CD8-positive, alpha-beta memory T cell (primary cell): ENCODE measurements around the gene TMEM132D. TPM values are rescaled to one million over a fixed set of nuclear protein-coding genes. Genes with fewer than 3 reads are reported as not detected.

Source experiments
- CTCF ChIA-PET: fragments of 350-600 bp; sonication (Branson Sonifier 250); formaldehyde crosslinking; loops from one replicate; lab custom pipeline; 2021; ENCODE audit warnings: antibody characterized with exemption; lab: Charles Lee
- POLR2A ChIA-PET: fragments of 350-600 bp; sonication (Branson Sonifier 250); formaldehyde crosslinking; loops from one replicate; lab custom pipeline; 2021; ENCODE audit warnings: antibody characterized with exemption; lab: Charles Lee
- DNase-seq, 5 donors: peaks; one replicate each; pipeline versions ENCODE4 v3.0.0 to v3.0.0-alpha.2; 2020 to 2022; ENCODE audit warnings: mixed read lengths in 1 of 5
- H3K27ac ChIP-seq: one replicate; pipeline ENCODE4 v1.7.0; 2013; ENCODE audit warnings: low read depth, mild to moderate bottlenecking, low read length, moderate library complexity
- H3K27me3 ChIP-seq: 2 replicates; pipeline ENCODE4 v1.7.0; 2013; ENCODE audit warnings: low read length, mild to moderate bottlenecking; ENCODE audit not compliant: insufficient read depth, poor library complexity, severe bottlenecking
- H3K36me3 ChIP-seq: 2 replicates; pipeline ENCODE4 v1.7.0; 2013; ENCODE audit warnings: mild to moderate bottlenecking, low read length, moderate library complexity; ENCODE audit not compliant: insufficient read depth
- H3K4me1 ChIP-seq: 2 replicates; pipeline ENCODE4 v1.7.0; 2013; ENCODE audit warnings: mild to moderate bottlenecking, low read length, moderate library complexity; ENCODE audit not compliant: insufficient read depth
- H3K4me3 ChIP-seq: 2 replicates; pipeline ENCODE4 v1.7.0; 2013; ENCODE audit warnings: mild to moderate bottlenecking, low read length
- H3K9me3 ChIP-seq: 2 replicates; pipeline ENCODE4 v1.7.0; 2013; ENCODE audit warnings: mild to moderate bottlenecking, low read length
- H3K27ac Mint-ChIP-seq, 8 donors: one replicate each; pipeline ENCODE4 v1.8.0; 2020 to 2021; ENCODE audit warnings: mixed read lengths in 8 of 8, mild to moderate bottlenecking in 6 of 8, inconsistent platforms in 3 of 8, moderate library complexity in 3 of 8
- H3K27me3 Mint-ChIP-seq, 2 donors: one replicate each; pipeline ENCODE4 v1.8.0; 2020 to 2021; ENCODE audit warnings: mixed read lengths in 2 of 2, mild to moderate bottlenecking in 1 of 2, moderate library complexity in 1 of 2
- H3K36me3 Mint-ChIP-seq, 3 donors: one replicate each; pipeline ENCODE4 v1.8.0; 2020 to 2021; ENCODE audit warnings: mixed read lengths in 3 of 3, inconsistent platforms in 1 of 3, mild to moderate bottlenecking in 1 of 3
- H3K4me1 Mint-ChIP-seq, 3 donors: one replicate each; pipeline ENCODE4 v1.8.0; 2020 to 2021; ENCODE audit warnings: mixed read lengths in 3 of 3, inconsistent platforms in 1 of 3, mild to moderate bottlenecking in 1 of 3
- H3K4me3 Mint-ChIP-seq, 7 donors: one replicate each; pipeline ENCODE4 v1.8.0; 2020 to 2021; ENCODE audit warnings: mixed read lengths in 7 of 7, mild to moderate bottlenecking in 6 of 7, moderate library complexity in 4 of 7, inconsistent platforms in 2 of 7
- H3K9me3 Mint-ChIP-seq, 5 donors: one replicate each; pipeline ENCODE4 v1.8.0; 2020 to 2022; ENCODE audit warnings: mixed read lengths in 5 of 5, mild to moderate bottlenecking in 3 of 5, moderate library complexity in 2 of 5, inconsistent platforms in 1 of 5
- polyA plus RNA-seq: library from polyadenylated mRNA; unstranded; fragments of 300-500 nt; fragmentation: Illumina TruSeq; gene quantifications from one replicate; pipeline ENCODE4 v1.2.3, GENCODE V29; 2021
- total RNA-seq, 2 experiments: library from RNA; stranded (reverse); gene quantifications; one replicate each; pipeline ENCODE4 v1.2.3, GENCODE V29; 2021

Gene TMEM132D
- total and polyA plus RNA-seq, 3 experiments from 2014 or later = not detected

DNA sequence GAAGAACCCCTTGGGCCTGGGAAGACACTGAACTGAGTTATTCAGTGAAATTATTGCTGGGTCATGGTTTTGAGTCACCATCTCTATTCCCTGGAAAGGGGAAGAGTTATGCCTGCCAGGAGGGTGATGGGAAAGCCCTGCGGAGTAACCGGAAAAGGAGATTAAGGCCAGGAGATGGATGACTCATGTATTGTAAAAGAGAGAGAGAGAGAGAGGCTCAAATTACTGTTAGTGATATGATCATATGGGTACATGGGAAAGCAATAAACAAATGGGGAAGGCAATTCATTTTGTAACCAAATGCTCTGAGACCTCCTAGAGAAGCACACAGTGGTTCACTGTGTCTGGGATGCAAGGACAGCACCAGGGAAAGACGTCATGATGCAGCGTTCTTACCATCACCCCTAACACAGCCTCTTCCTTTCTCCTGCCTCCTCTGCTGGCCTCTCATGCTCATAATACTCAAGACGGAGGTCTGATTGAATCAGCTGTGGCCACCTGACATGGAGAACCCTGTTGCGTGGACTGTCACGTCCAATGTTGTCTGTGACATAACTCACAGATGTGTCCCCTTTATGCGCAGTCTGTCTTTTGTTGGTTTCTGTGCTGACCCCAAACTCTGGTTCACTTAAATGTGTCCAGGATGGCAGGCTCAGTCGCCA, 243.7 kb downstream of the TMEM132D start:
- CTCF ChIA-PET = no interaction called here
- no peaks in the 10 kb centered on the region for H3K4me1 Mint-ChIP-seq

GRCh38 chr12:129657179-129657578, 246.6 kb downstream of the TMEM132D start:
- no peak overlapping the region for H3K4me3 Mint-ChIP-seq
- H3K9me3 Mint-ChIP-seq = peaks cover 0 to 6% (median 2%) of the 10 kb centered on the region in 5 donors
- CTCF ChIA-PET = no interaction called here
- no peak overlapping the region for H3K27ac Mint-ChIP-seq
- no peaks in the 10 kb centered on the region for H3K27me3 Mint-ChIP-seq
- DNase-seq = no peak
- no peak overlapping the region for H3K4me3 ChIP-seq
- no peaks in the 10 kb centered on the region for H3K27me3 ChIP-seq
- no peaks in the 10 kb centered on the region for H3K9me3 ChIP-seq
- no peaks in the 10 kb centered on the region for H3K4me1 Mint-ChIP-seq
- H3K36me3 ChIP-seq = no peaks in the 10 kb centered on the region
- POLR2A ChIA-PET = no interaction called here
- no peak overlapping the region for H3K27ac ChIP-seq
- no peaks in the 10 kb centered on the region for H3K36me3 Mint-ChIP-seq
- no peaks in the 10 kb centered on the region for H3K4me1 ChIP-seq

More for the DNA sequence above, 243.7 kb downstream of the TMEM132D start:
- H3K36me3 Mint-ChIP-seq = no peaks in the 10 kb centered on the region
- no peaks in the 10 kb centered on the region for H3K27me3 ChIP-seq
- H3K4me3 ChIP-seq = no peak overlapping the region
- no peak overlapping the region for H3K27ac Mint-ChIP-seq
- POLR2A ChIA-PET = no interaction called here
- H3K9me3 ChIP-seq = no peaks in the 10 kb centered on the region
- H3K27ac ChIP-seq = no peak overlapping the region
- no peak overlapping the region for H3K4me3 Mint-ChIP-seq
- no peaks in the 10 kb centered on the region for H3K36me3 ChIP-seq
- no peaks in the 10 kb centered on the region for H3K27me3 Mint-ChIP-seq
- DNase-seq = no peak
- H3K9me3 Mint-ChIP-seq = peaks cover 0 to 3% (median 0%) of the 10 kb centered on the region in 5 donors
- no peaks in the 10 kb centered on the region for H3K4me1 ChIP-seq

- no peak overlapping the region for H3K4me3 Mint-ChIP-seq
- ChIA-PET CTCF (no interaction called here), POLR2A (no interaction called here)
- peaks cover 0 to 1% of the 10 kb centered on the region in 2 donors for H3K27me3 Mint-ChIP-seq
- no peaks in the 10 kb centered on the region for H3K36me3 ChIP-seq
- H3K4me1 Mint-ChIP-seq = no peaks in the 10 kb centered on the region
- H3K27ac Mint-ChIP-seq = no peak overlapping the region
- no peaks in the 10 kb centered on the region for H3K36me3 Mint-ChIP-seq
- DNase-seq = no peak
- H3K27ac ChIP-seq = no peak overlapping the region
- no peaks in the 10 kb centered on the region for H3K9me3 ChIP-seq
- no peak overlapping the region for H3K4me3 ChIP-seq
- H3K4me1 ChIP-seq = no peaks in the 10 kb centered on the region
- peaks cover 0 to 6% (median 5%) of the 10 kb centered on the region in 5 donors for H3K9me3 Mint-ChIP-seq
- no peaks in the 10 kb centered on the region for H3K27me3 ChIP-seq
Observed at GRCh38 chr12:129651951-129652350, 251.9 kb downstream of the TMEM132D start.

- Mint-ChIP-seq H3K36me3 (no peaks in the 10 kb centered on the region), H3K4me3 (no peak overlapping the region)
Observed at GRCh38 chr12:129641926-129642325, 261.9 kb downstream of the TMEM132D start.

GRCh38 chr12:129635021-129635685, 268.7 kb downstream of the TMEM132D start:
- CTCF ChIA-PET = no interaction called here
- Histone ChIP-seq H3K4me1 (no peaks in the 10 kb centered on the region), H3K27ac (no peak overlapping the region)

More at GRCh38 chr12:129641926-129642325, 261.9 kb downstream of the TMEM132D start:
- peaks cover 0 to 8% (median 4%) of the 10 kb centered on the region in 5 donors for H3K9me3 Mint-ChIP-seq
- no peak overlapping the region for H3K4me3 ChIP-seq
- H3K27ac ChIP-seq = no peak overlapping the region
- no peaks in the 10 kb centered on the region for H3K27me3 ChIP-seq
- no peak overlapping the region for H3K27ac Mint-ChIP-seq
- H3K4me1 ChIP-seq = no peaks in the 10 kb centered on the region
- H3K9me3 ChIP-seq = no peaks in the 10 kb centered on the region
- peaks cover 0 to 5% of the 10 kb centered on the region in 2 donors for H3K27me3 Mint-ChIP-seq
- CTCF ChIA-PET = no interaction called here
- H3K4me1 Mint-ChIP-seq = no peaks in the 10 kb centered on the region
- no peaks in the 10 kb centered on the region for H3K36me3 ChIP-seq
- POLR2A ChIA-PET = no interaction called here
- DNase-seq = no peak

DNA sequence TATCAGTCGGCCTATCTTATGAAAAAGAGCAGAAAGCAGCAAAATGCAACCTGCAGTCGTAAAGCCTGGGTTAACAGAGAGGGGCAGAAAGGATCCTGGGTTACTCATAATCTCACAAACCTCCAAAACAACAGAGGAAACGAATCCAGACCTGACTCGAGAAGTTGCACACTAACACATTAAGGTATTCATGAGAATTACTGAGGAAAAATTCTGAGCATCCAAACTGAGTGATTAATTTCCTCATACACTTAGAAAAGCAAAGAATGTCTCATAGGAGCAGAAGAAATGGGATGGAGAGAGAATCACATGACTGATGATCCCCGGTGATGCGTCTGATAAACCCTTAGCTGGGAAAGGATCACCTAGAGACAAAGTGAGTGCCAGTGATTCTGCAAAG, 272.5 kb downstream of the TMEM132D start:
- ChIA-PET POLR2A (no interaction called here), CTCF (no interaction called here)
- Histone ChIP-seq H3K9me3 (no peaks in the 10 kb centered on the region), H3K4me3 (no peak overlapping the region), H3K4me1 (no peaks in the 10 kb centered on the region), H3K36me3 (no peaks in the 10 kb centered on the region), H3K27me3 (no peaks in the 10 kb centered on the region), H3K27ac (no peak overlapping the region)
- no peak overlapping the region for H3K4me3 Mint-ChIP-seq
- peaks cover 0 to 7% (median 2%) of the 10 kb centered on the region in 5 donors for H3K9me3 Mint-ChIP-seq
- H3K27me3 Mint-ChIP-seq = no peaks in the 10 kb centered on the region
- no peaks in the 10 kb centered on the region for H3K4me1 Mint-ChIP-seq
- H3K27ac Mint-ChIP-seq = no peak overlapping the region
- DNase-seq = no peak
- H3K36me3 Mint-ChIP-seq = no peaks in the 10 kb centered on the region

More at GRCh38 chr12:129635021-129635685, 268.7 kb downstream of the TMEM132D start:
- Mint-ChIP-seq H3K27ac (no peak overlapping the region), H3K9me3 (peaks cover 0 to 5% (median 2%) of the 10 kb centered on the region in 5 donors), H3K4me1 (no peaks in the 10 kb centered on the region), H3K36me3 (no peaks in the 10 kb centered on the region), H3K4me3 (no peak overlapping the region), H3K27me3 (no peaks in the 10 kb centered on the region)
- DNase-seq = no peak
- Histone ChIP-seq H3K9me3 (no peaks in the 10 kb centered on the region), H3K27me3 (no peaks in the 10 kb centered on the region), H3K36me3 (no peaks in the 10 kb centered on the region), H3K4me3 (no peak overlapping the region)
- POLR2A ChIA-PET = no interaction called here

- no peak for DNase-seq
- Histone ChIP-seq H3K9me3 (no peaks in the 10 kb centered on the region), H3K4me1 (no peaks in the 10 kb centered on the region), H3K27me3 (no peaks in the 10 kb centered on the region), H3K27ac (no peak overlapping the region), H3K4me3 (no peak overlapping the region), H3K36me3 (no peaks in the 10 kb centered on the region)
- Mint-ChIP-seq H3K27me3 (peaks cover 0 to 2% of the 10 kb centered on the region in 2 donors), H3K4me1 (no peaks in the 10 kb centered on the region), H3K4me3 (no peak overlapping the region), H3K27ac (no peak overlapping the region), H3K36me3 (no peaks in the 10 kb centered on the region), H3K9me3 (peaks cover 0 to 7% (median 3%) of the 10 kb centered on the region in 5 donors)
- POLR2A ChIA-PET = no interaction called here
- CTCF ChIA-PET = no interaction called here
Observed at GRCh38 chr12:129629901-129630300, 273.9 kb downstream of the TMEM132D start.

DNA sequence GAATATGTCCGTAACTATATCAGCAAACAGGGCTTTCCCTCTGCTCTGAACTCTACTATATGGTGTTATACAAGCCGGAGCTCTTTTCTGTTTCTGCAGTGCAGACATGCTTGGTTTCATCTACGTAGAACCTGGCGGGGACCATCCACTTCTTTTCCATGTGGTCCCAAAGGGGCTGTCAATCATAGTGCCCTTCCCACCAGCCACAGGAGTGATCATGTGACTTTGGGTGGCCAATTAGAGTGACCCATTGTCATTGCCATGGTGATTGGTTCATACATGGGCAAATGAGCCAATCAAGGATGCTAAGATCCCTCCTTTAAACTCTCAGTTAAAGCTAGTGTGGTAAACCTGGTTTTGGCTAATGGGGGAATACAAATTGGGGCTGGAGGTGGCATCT, 281.3 kb downstream of the TMEM132D start:
- Mint-ChIP-seq H3K4me1 (no peaks in the 10 kb centered on the region), H3K9me3 (peaks cover 0 to 8% (median 6%) of the 10 kb centered on the region in 5 donors), H3K27ac (no peak overlapping the region), H3K4me3 (no peak overlapping the region), H3K36me3 (no peaks in the 10 kb centered on the region), H3K27me3 (peaks cover 0 to 5% of the 10 kb centered on the region in 2 donors)
- Histone ChIP-seq H3K36me3 (no peaks in the 10 kb centered on the region), H3K9me3 (no peaks in the 10 kb centered on the region), H3K27me3 (no peaks in the 10 kb centered on the region), H3K27ac (no peak overlapping the region), H3K4me1 (no peaks in the 10 kb centered on the region), H3K4me3 (no peak overlapping the region)
- DNase-seq = no peak
- ChIA-PET POLR2A (no interaction called here), CTCF (no interaction called here)
